Measurements from ENCODE around the gene LUZP1.
A peak's percentile ranks its signal among the peaks of the same experiment; 100 is the strongest.

The LUZP1 gene

DNA sequence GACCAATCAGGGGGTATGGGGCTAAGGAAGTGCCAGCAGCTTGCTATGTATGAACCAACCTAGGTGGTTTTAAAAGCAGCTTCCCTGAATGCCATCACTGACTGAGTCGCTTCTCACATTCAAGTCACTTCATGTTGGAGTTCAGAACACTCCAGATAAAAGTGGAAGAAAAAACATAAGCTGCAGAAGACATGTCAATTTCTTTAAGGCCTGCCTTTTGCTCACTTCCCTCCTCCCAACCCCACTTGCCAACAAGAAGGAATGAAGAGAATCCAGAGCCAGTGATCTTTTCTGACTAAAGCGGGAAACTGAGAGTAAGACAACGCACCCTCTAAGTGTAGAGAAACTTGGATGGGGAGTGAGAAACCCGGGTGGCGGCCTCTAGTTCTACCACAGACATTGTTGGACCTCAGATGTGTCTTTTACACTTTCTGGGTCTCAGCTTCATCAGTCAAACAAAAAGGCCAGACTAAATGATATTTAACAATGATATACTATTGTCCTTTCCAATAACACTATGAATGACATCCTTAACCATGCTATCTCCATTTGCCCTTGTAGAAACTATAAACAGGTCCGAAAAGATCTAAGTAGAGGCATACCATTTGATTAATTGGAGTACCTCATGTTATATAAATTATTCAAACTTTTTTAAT lies 54.1 kb downstream of the LUZP1 start:
- peak; percentile 26 for DNase-seq

- no peak for DNase-seq
These were observed 56.8 kb downstream of the LUZP1 start for GRCh38 chr1:23111600-23112535.

DNA sequence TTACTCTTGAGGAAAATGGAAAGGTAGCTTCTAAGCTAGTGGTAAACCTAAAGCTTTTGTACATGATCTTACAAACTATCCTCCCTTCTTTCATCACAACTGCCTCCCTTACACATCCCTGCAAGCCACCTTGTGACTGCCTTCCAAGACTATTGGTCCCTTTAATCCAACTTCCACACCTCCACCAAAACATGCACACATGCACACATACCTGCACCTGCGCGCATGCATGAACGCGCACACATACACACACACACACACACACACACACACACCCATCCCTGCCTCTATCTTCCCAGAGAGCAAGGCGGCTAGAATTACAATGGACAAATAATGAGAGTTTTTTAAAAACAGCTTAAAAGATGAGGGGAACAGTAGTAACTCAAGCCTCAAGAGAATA lies 58.3 kb downstream of the LUZP1 start:
- DNase-seq: no peak

GRCh38 chr1:23108918-23109533 lies 59.6 kb downstream of the LUZP1 start:
- DNase-seq: no peak

- DNase-seq: no peak
These were observed 65.4 kb downstream of the LUZP1 start for GRCh38 chr1:23103001-23103889.

- peak; percentile 22 for DNase-seq
These were observed 66.4 kb downstream of the LUZP1 start for GRCh38 chr1:23102289-23102688.

DNA sequence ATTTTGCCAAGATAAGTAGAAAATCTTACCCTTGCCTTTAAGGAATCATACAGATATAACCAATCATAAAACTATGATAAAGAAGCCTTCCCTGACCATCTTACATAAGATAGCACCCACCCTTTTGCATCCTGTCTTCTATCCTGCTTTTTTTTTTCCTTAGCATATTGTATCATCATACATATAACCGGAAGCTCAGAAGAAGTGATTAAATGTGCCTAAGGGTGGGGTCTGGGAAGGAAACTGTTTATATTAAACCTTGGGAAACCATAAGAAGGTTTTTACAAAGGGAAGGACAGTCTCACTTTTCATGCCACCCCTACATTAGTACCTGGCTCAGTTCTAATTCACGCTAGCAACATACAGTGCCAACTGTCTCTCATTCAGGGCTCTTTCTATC lies 66.8 kb downstream of the LUZP1 start:
- no peak for DNase-seq

DNA sequence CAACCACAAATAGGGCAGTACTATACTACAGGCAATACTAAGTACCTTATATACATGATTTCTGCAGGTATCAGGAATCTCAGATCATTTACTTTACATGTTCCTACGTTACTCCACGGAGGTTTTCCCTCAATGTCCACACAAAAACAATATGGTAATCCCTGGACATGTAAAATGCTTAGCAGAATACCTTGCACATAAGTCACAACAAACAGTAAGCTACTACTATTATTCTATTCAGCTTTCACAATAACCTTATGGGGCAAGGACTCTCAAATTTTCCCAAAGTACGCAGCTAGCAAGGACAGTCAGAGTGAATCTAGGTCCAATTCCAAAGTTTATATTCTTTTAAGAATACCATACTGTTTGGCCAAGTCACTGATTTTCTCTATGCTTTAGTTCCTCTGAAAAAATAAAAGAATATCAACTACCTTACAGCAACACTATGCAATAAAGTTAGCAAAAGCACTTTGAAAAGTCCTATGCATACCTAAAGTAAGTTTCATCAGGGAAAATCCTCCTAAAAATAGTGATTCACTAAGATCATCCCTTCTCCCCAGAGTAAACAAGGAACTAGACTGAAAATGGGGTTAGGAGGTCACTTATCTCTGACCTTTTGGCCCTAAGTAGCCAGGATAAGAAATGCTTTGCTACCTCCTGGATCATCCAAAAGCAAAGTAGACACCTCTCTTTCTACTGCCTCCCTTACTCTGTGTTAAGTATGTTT lies 67.4 kb downstream of the LUZP1 start:
- DNase-seq: no peak

- DNase-seq: no peak
These were observed 68.4 kb downstream of the LUZP1 start for GRCh38 chr1:23100074-23100748.

GRCh38 chr1:23099171-23099536 lies 69.5 kb downstream of the LUZP1 start:
- DNase-seq: no peak

GRCh38 chr1:23098463-23099170 lies 70.0 kb downstream of the LUZP1 start:
- peak; percentile 82 for DNase-seq

DNA sequence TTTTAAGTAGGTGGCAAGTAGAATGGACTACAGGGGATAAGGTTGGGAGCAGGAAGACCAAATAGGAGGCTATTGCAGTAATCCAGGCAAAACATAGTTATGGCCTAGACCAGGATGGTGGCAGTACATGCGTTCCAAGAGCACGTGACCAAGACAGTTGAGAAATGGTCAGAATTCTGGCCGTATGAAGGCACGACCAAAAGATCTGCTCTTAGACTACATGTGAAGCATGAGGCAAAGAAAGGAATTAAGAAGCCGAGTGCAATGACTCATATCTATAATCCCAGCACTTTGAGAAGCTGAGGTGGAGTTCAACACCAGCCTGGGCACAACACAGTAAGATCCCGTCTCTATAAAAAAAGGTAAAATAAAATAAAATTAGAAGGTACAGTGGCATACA lies 71.3 kb downstream of the LUZP1 start:
- DNase-seq: no peak

GRCh38 chr1:23092447-23092846 lies 76.2 kb downstream of the LUZP1 start:
- no peak for DNase-seq

DNA sequence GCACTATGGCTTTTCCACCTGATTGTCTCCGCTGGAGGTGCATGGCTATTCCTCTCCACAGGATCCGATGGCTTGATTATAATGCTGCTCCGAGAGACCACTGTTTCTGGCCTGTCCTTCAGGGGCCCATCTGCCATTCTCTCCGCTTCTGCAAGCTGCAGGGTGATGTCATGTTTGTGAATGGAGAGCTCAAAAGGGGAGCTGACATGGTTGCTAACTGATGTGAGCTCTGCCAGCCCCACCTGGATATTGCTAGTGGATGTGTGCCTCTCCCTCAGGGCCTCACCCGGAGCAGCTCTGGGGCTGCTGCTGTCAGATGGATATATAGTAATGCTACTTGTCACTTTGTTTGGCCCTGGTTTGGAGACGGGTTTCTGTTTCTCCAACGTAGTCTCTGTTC lies 77.1 kb downstream of the LUZP1 start:
- DNase-seq: no peak

DNA sequence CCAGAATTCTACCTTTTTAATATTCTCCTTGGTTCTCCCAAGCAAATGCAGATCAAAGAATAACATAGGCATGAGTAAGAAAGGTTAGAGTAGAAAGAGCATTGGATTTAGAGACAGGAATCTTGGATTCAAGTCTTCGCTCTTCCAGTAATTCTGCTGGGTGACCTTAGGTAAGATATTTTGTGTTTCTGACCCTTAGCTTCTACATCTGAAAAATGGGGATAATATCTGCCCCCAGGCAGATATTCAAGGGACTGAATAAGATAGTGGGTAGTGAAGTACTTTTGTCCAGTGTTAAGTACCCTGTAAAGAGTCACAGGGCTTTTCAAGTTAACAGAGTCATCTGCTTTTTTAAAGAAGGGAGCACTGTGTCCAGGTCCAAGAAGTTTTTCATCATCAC lies 78.6 kb downstream of the LUZP1 start:
- no peak for DNase-seq

DNA sequence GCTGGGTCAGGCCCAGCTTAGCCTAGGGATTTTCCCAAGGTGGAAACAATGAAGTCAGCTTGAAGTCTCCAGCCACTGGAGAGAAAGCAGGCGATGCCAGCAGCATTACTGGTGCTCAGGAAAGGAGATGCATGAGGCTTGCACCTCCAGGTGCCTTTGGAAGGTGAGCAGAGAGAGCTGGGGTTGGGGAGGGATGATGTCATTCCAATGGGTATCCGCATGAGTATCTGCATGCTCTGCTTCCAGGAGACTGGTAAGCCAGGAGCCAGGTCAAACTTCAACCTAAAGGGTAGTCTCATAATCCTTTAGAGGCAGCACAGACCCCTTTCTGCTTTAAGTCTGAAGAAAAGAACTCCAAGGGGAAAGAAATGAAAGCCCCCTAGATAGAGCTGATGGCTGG lies 80.6 kb downstream of the LUZP1 start:
- no peak for DNase-seq

DNA sequence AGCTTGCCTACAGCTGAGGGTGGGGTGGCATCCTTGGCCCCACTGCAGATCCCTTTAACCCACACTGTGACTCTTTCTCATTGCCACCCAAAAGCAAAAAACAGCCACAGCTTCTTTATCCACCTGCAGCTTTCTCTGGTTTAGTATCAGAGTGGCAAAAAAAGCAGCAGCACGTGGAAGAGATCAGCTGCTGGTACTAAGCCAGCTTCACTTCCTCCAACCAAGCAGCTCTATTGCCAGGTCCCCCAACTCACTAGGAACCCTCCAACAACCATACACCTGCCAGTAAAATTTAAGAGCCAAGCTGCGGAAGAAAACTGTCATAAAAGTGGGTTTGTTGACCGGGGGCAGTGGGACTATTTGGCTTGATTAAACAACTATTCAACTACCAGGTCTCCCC lies 83.0 kb downstream of the LUZP1 start:
- no peak for DNase-seq

GRCh38 chr1:23084880-23085279 lies 83.8 kb downstream of the LUZP1 start:
- DNase-seq: no peak

GRCh38 chr1:23083714-23084480 lies 84.8 kb downstream of the LUZP1 start:
- DNase-seq: no peak

- DNase-seq: peak; percentile 39
These were observed 87.3 kb downstream of the LUZP1 start for GRCh38 chr1:23081376-23081775.

Data from DMS53 (cell line).